ENCODE data around the gene LRRC73.

GRCh38 chr6:43493230-43493629, 16.9 kb downstream of the LRRC73 start:
- TF ChIP-seq CTCF (conservative IDR thresholded peaks at IDR 0.05 in 1 of 2, IDR thresholded peaks at IDR 0.05 in 1 of 2; ENCODE audit: low read depth in 1 of 2, low read length in 2 of 2) = no peak
- TF ChIP-seq EZH2 (IDR thresholded peaks at IDR 0.05; ENCODE audit: low read length, missing control alignments) = no peak

Measured in fibroblast of lung (primary cell).